Muscle of leg (tissue), 11 donors: ENCODE measurements around the gene INPP5A. TPM values are rescaled to one million over a fixed set of nuclear protein-coding genes. Genes with fewer than 3 reads are reported as not detected.

Source experiments
- DNase-seq: peaks from one replicate; pipeline ENCODE4 v3.0.0; 2013
- H3K27ac ChIP-seq: one replicate; pipeline ENCODE4 v1.5.1; 2013; ENCODE audit warnings: mild to moderate bottlenecking, low read length, control low read depth
- H3K27me3 ChIP-seq: one replicate; pipeline ENCODE4 v1.6.1; 2013; ENCODE audit warnings: low read length; ENCODE audit not compliant: control insufficient read depth, insufficient read depth
- H3K36me3 ChIP-seq: one replicate; pipeline ENCODE4 v1.6.1; 2013; ENCODE audit warnings: low read length; ENCODE audit not compliant: control insufficient read depth, insufficient read depth
- H3K4me1 ChIP-seq: one replicate; pipeline ENCODE4 v1.6.1; 2013; ENCODE audit warnings: low read length; ENCODE audit not compliant: control insufficient read depth, insufficient read depth
- H3K4me3 ChIP-seq: one replicate; pipeline ENCODE4 v1.5.1; 2013; ENCODE audit warnings: low read length, control low read depth
- H3K9me3 ChIP-seq: replicated peaks from 2 replicates; pipeline ENCODE4 v1.6.1; 2013; ENCODE audit warnings: low read depth, low read length; ENCODE audit not compliant: control insufficient read depth
- WGBS: methylation state at CpG from one replicate; pipeline ENCODE4 v1.1.5; 2013; ENCODE audit warnings: missing lambda C conversion rate; ENCODE audit not compliant: insufficient coverage; 5-methylcytosine and 5-hydroxymethylcytosine counted together
- polyA plus RNA-seq, 8 donors: library from polyadenylated mRNA; unstranded; fragments of 120-200 nt; gene quantifications; one replicate each; pipeline versions ENCODE4 v1.2.1 to v1.2.3, GENCODE V29; 2013; ENCODE audit warnings: inconsistent platforms in 1 of 8, low replicate concordance in 1 of 8; ENCODE audit not compliant: insufficient read length in 8 of 8, insufficient read depth in 1 of 8
- total RNA-seq: library from RNA; stranded (reverse); fragments of 120-200 nt; gene quantifications from one replicate; pipeline ENCODE4 v1.2.4, GENCODE V29; 2013

The INPP5A gene
- total and polyA plus RNA-seq, 9 donors, result 34.1 to 56.2 (median 44.7) TPM

DNA sequence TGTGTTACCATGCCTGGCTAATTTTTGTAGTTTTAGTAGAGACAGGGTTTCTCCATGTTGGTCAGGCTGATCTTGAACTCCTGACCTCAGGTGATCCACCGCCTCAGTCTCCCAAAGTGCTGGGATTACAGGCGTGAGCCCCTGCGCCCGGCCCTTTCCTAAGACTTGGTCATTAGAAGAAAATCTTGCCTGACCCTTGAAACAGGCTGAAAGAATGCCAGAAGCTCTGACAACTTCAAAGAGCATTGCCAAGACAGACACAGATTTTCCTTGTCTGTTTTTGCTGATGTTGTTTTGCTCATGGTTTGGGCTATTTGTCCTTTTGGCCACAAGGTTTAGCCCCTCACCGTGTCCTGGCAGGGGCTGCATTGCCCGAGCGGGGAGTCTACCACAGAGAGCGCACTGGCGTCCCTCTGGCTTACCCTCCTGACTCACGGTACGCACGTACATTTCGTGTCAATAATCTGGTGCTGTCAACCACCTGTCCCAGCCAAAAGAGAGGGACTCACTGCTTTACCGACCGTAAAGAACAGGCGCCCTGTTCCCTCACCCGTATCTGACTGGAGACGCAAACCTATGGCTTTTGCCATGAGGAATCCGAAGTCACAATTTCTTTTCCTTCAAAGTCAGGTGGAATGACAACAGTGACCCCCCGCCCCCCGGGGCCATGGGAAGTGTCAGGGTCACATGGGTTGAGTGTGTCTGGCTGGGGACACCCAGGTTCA is 10.1 kb upstream of the INPP5A start:
- DNase-seq, result peak; percentile 47
- Histone ChIP-seq H3K27ac (peak overlapping the region; percentile 45), H3K27me3 (peaks cover 8% of the 10 kb centered on the region), H3K9me3 (peaks cover 15% of the 10 kb centered on the region), H3K36me3 (no peaks in the 10 kb centered on the region), H3K4me3 (no peak overlapping the region), H3K4me1 (peaks cover 34% of the 10 kb centered on the region)
- 60% methylated on average over 20 of the region's 21 CpGs for WGBS

DNA sequence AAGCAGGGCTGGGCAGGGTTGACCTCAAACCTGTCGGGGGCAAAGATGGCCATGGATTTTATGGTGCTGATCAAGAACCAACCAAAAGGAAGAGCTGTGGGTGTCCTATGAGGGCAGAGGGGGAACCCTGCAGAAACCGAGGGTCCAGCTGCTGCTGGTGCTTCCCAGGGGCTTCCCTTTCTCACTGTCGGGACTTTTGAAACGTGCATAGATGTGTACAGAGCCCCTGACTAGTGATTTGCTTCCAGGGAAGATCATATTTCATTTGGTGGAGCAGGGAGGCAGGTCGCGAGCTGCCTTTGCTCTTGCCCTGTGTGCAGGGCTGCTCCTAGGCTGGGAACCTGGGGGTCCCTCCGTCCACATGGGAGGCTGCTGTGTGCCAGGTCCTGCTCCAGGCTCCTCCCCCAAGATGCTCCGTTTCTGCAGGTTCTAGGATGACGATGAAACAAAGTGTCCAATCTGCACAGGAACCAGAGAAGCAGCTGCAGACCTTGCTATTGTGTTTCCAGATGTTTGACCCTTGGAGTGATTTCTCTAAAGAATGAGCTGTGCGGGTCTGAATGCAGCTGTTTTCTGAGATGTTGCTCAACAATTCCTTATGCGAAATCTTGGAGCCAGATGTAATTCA is 9.4 kb upstream of the INPP5A start:
- DNase-seq, result peak; percentile 97
- Histone ChIP-seq H3K27me3 (peaks cover 8% of the 10 kb centered on the region), H3K4me3 (no peak overlapping the region), H3K9me3 (peaks cover 15% of the 10 kb centered on the region), H3K27ac (peak overlapping the region; percentile 45), H3K36me3 (no peaks in the 10 kb centered on the region), H3K4me1 (peaks cover 27% of the 10 kb centered on the region)
- WGBS, result 3% methylated on average over 10 of the region's 11 CpGs

DNA sequence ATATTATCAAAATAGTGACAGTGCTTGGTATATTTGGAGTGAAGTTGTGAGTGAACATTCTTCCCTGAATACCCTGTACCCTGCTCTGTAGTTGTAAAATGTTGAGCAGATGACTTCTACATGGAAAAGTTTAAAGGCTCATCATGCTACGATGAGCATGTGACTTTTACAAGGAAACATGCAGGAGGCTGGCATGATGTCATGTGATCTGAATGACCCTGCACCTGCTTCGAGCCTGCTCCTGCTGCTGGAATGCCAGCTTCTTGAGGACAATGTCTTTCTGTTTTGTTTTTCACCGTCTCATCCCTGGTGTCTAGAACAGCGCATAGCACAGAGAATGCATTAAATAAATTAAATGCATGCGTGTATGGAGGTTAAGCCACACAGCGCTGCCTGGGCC is 5.4 kb upstream of the INPP5A start:
- Histone ChIP-seq H3K27me3 (peaks cover 8% of the 10 kb centered on the region), H3K9me3 (peaks cover 15% of the 10 kb centered on the region), H3K4me3 (no peak overlapping the region), H3K36me3 (no peaks in the 10 kb centered on the region), H3K27ac (no peak overlapping the region), H3K4me1 (peaks cover 33% of the 10 kb centered on the region)
- WGBS, result 92% methylated on average over 4 of the region's 6 CpGs
- DNase-seq, result no peak

DNA sequence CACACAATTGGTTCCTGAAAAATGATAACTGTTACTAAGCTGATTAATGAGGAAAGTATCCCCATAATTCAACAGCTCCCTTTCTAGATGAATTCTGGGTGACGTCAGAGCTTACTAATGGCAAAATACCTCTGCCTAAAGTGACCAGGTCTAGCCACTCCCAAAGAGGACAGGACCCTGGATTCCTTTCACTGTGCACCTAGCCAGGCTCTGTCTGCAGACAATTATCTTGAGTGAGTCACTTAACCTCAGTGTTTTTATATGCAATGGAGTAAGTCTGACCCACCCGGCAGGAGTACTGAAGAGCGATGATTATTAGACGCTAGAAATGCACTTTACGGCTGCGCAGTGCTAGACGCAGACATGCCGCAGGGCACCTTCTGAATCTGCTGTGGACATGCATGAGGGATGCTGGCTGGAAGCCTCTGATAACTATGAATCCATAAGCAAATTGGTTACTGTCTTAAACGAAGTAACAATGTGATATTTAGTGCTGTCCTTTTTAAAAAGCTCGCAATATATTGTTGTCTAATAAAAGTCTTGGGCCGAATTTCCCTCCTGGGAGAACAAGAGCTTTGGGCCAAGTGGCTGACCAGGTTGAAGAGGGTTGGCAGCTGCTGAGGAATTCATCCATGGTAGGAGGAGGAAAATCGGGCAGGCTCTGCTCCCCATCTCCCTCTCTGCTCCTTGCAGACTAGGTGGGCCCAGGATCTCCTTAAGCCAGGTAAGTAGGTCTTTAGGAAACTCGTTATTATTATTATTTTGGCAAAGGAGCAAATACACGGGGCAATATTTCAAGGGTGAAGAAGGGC is 4.6 kb upstream of the INPP5A start:
- peaks cover 15% of the 10 kb centered on the region for H3K9me3 ChIP-seq
- WGBS, result 80% methylated on average over 12 of the region's 14 CpGs
- peaks cover 25% of the 10 kb centered on the region for H3K4me1 ChIP-seq

DNA sequence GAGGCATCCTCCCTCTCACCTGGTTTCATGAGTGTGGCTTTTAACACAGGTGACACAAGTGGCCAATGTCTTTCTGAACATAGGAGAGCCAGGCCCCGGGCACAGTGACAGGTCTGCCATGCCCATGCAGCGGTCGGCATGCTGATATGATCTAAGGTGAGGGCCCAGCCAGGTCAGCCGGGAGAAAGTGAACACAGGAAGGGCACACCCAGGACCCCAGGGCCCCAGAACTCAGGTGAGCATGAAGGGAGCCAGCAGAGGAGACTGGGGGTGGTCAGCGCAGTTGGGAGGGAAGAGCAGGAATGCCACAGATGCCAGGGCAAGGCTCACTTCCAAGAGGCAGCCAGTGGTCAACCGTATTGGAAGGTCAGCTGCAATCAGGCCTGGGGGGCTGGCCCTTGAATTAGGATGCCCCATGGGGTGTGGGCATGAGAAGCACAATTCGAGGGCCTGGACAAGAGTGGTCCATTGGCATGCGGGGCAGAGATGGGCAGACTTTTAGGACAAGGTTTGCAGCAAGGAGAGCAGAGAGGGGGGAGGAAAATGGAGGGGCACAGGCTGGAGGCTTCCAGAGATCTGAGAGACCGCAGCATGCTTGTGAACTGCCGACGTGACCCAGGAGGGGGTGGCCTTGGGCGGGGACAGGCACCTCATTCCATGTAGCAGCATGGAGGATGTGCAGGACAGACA is 3.9 kb upstream of the INPP5A start:
- Histone ChIP-seq H3K4me1 (peaks cover 24% of the 10 kb centered on the region), H3K27ac (no peak overlapping the region), H3K4me3 (no peak overlapping the region), H3K9me3 (peaks cover 15% of the 10 kb centered on the region), H3K27me3 (no peaks in the 10 kb centered on the region), H3K36me3 (no peaks in the 10 kb centered on the region)
- no peak for DNase-seq
- 88% methylated on average over 12 of the region's 12 CpGs for WGBS

More for the DNA sequence above, 4.6 kb upstream of the INPP5A start:
- Histone ChIP-seq H3K36me3 (no peaks in the 10 kb centered on the region), H3K4me3 (no peak overlapping the region), H3K27me3 (peaks cover 3% of the 10 kb centered on the region), H3K27ac (no peak overlapping the region)
- no peak for DNase-seq

DNA sequence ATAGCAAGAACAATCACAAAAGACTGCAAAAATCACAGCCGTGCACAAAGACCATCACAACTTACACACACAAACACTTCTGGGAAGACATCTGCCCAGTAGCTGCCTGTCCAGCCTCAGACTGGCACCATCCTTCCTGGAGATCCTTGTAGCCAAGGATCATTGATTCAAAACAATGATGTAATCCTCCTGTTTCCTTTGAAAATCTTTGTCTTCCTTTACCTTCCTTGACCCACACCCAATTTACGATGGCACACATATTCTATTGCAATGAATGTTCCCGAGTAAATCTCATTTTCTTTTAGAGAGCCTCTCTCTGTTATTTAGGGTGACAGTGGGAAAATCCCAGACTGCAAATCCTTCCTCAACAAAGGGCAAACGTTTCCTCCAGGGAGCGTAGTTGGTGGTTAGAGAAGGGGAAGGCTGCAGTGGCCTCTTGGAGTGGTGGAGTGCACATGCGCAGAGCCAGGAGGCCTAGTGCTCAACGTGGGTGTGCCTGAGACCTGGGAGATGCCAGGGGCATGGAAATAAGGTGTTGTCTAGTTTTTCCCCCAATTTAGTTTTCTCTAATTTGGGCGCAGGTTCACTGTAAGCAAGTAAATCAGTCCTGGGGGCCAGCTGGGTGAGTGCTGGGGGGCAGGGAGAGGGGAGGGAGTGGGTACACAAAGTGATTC is 3.1 kb upstream of the INPP5A start:
- H3K36me3 ChIP-seq, result no peaks in the 10 kb centered on the region
- whole genome bisulfite sequencing, result 100% methylated on average over 2 of the region's 8 CpGs
- no peak overlapping the region for H3K27ac ChIP-seq
- no peak overlapping the region for H3K4me3 ChIP-seq
- no peaks in the 10 kb centered on the region for H3K27me3 ChIP-seq
- H3K4me1 ChIP-seq, result peaks cover 32% of the 10 kb centered on the region
- H3K9me3 ChIP-seq, result peaks cover 15% of the 10 kb centered on the region
- DNase-seq, result no peak

DNA sequence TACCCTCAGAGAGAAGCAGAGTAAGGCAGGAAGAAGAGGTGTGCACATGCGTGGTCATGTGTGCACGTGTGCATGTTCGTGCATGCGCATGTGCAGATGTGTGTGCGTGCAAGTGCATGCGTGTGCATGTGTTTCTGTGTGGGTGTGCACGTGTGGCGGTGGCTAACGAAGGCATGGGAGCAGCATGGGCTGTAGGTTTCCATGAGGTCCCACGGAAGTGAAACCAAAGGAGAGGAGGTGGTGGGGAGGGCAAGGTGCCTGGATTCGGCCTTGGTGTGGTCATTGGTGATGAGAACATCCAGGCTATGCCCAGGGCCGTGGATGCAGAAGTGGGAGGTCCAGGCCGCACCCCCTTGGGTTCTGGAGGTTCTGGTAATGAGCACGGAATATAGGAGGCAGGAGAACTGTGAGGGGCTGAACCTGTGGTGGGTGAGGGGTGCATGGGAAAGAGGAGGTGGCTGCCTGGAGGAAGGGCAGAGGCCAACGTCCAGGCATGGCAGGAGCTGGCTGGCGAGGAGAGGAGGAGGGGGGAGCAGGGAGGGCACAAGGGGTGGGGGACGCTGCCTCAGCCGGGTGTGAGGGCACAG is 2.4 kb upstream of the INPP5A start:
- Histone ChIP-seq H3K27ac (no peak overlapping the region), H3K36me3 (no peaks in the 10 kb centered on the region), H3K9me3 (peaks cover 15% of the 10 kb centered on the region), H3K4me1 (peaks cover 33% of the 10 kb centered on the region), H3K27me3 (no peaks in the 10 kb centered on the region), H3K4me3 (no peak overlapping the region)
- no peak for DNase-seq
- WGBS, result 89% methylated on average over 16 of the region's 18 CpGs

DNA sequence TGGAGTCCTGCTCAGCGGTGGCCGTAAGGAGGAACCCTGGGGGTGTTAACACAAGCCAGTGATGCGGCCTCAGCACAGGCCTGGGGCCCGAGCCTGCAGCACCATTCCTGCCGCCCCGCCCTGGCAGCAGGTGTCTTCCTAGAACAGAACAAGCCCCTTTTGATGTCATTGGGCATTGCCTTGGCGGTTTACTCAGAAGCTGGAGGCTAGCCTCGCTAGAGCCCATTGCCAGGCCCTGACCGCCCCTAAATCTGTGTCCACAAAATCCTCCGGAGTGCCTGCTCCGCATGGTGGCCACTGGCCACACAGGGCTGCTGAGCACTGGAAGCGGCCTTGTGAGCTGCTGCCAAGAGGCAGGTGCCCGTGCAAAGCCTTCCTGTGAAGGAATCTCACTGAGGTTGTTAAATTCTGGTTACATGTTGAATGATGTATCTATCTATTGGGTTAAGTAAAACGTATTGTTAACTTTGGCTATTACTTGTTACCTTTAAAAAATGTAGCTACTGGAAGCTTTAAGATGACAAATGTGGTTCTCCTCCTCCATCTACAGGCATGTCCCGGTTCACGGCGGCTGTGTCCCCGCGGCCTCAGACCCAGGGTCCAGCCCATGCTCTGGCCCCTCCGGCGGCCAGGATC is 1.2 kb upstream of the INPP5A start:
- peak; percentile 48 for DNase-seq
- H3K4me1 ChIP-seq, result peaks cover 43% of the 10 kb centered on the region
- 34% methylated on average over 20 of the region's 21 CpGs for WGBS

More for the DNA sequence above, 1.2 kb upstream of the INPP5A start:
- Histone ChIP-seq H3K4me3 (peak overlapping the region; percentile 55), H3K27me3 (no peaks in the 10 kb centered on the region), H3K27ac (peak overlapping the region; percentile 83), H3K9me3 (peaks cover 5% of the 10 kb centered on the region), H3K36me3 (no peaks in the 10 kb centered on the region)
